WERI-Rb-1 (cell line): ENCODE measurements around the gene PBX1.

Experiments used
- DNase-seq: peaks from one replicate; pipeline ENCODE4 v3.0.0-alpha.2; 2020
- H3K27ac ChIP-seq: fragments of 250-450 bp; sonication (Bioruptor Pico); 2 replicates; pipeline ENCODE4 v1.5.1; 2020; ENCODE audit warnings: mild to moderate bottlenecking, moderate library complexity
- H3K27me3 ChIP-seq: fragments of 250-450 bp; sonication (Bioruptor Pico); 2 replicates; pipeline ENCODE4 v1.5.1; 2021; ENCODE audit warnings: mild to moderate bottlenecking, low read depth, moderate library complexity; ENCODE audit not compliant: insufficient read depth, severe bottlenecking
- H3K36me3 ChIP-seq: fragments of 250-450 bp; sonication (Bioruptor Pico); 2 replicates; pipeline ENCODE4 v1.5.1; 2020; ENCODE audit warnings: mild to moderate bottlenecking, moderate library complexity
- H3K4me3 ChIP-seq: 2 replicates; pipeline ENCODE4 v1.5.1; 2011; ENCODE audit warnings: low read depth, mild to moderate bottlenecking, control low read depth, low read length
- H3K9me3 ChIP-seq: fragments of 250-450 bp; sonication (Bioruptor Pico); 2 replicates; pipeline ENCODE4 v1.5.1; 2021; ENCODE audit warnings: mild to moderate bottlenecking, moderate library complexity; ENCODE audit not compliant: severe bottlenecking
- TF ChIP-seq, protein P1 (sequence below): IDR thresholded peaks from 2 replicates; pipeline ENCODE4 v1.5.1; 2011; ENCODE audit warnings: low read depth, mild to moderate bottlenecking, control low read depth, inconsistent platforms, low read length

PBX1 gene

DNA sequence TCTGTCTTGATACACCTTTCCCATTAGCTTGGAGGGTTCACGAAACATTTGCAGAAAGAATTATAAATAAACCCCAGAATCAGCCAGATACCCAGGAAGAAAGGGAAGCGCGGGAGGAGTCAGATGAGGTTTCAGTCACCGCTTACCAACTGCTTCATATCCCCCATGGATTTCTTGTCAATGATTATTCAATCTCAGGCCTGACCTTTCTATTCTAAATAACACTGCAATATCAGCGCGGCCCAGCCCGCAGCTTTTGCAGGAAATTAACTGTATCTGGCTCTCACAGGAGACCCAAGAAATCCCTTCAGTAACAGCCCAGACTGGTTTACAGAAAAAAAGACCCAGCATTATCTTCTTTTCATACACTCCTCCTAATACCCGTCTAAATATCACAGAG, 308.6 kb downstream of the PBX1 start:
- Histone ChIP-seq H3K36me3 (no peaks in the 10 kb centered on the region), H3K27ac (no peak overlapping the region), H3K27me3 (no peaks in the 10 kb centered on the region), H3K4me3 (no peak overlapping the region), H3K9me3 (no peaks in the 10 kb centered on the region)
- DNase-seq = no peak
- TF ChIP-seq, protein P1, sequence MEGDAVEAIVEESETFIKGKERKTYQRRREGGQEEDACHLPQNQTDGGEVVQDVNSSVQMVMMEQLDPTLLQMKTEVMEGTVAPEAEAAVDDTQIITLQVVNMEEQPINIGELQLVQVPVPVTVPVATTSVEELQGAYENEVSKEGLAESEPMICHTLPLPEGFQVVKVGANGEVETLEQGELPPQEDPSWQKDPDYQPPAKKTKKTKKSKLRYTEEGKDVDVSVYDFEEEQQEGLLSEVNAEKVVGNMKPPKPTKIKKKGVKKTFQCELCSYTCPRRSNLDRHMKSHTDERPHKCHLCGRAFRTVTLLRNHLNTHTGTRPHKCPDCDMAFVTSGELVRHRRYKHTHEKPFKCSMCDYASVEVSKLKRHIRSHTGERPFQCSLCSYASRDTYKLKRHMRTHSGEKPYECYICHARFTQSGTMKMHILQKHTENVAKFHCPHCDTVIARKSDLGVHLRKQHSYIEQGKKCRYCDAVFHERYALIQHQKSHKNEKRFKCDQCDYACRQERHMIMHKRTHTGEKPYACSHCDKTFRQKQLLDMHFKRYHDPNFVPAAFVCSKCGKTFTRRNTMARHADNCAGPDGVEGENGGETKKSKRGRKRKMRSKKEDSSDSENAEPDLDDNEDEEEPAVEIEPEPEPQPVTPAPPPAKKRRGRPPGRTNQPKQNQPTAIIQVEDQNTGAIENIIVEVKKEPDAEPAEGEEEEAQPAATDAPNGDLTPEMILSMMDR = no peak

DNA sequence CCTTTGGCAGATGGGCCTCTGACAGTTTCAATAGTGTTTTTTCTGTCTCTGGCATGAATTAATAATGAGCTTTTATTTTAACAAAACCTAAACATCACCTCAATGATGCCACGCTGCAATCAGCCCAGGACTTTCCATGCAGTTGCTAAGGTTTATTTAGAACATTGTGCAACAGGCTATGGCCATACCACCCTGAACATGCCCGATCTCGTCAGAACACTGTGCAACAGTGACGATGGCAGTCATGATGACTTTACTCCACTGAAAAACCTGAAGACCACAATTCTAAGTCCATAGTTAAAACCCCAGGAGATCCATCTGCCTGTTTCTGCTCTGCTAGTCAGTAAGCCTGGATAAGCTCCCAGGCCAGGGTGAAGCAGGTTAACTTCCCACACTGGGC, 310.0 kb downstream of the PBX1 start:
- H3K27ac ChIP-seq = no peak overlapping the region
- DNase-seq = peak; percentile 73
- no peaks in the 10 kb centered on the region for H3K27me3 ChIP-seq
- no peak overlapping the region for H3K4me3 ChIP-seq
- H3K36me3 ChIP-seq = no peaks in the 10 kb centered on the region
- TF ChIP-seq, protein P1 = no peak
- H3K9me3 ChIP-seq = no peaks in the 10 kb centered on the region

DNA sequence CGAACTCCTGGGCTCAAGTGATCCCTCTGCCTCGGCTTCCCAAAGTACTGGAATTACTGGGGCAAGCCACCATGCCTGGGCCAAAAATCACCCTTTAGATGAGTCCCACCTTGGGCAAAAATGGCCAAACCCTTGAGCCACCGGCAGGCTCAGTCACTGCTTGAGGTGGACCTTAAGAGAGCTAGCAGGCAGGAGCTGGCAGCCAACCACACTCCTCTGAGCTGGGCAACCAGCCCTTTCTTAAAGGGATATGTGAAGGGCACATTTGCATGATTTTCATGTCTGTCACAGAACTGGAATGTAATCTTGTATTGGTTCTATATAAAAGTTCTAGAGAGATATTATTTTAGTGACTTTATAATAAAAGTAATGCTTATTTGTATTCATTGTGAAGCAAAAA, 316.5 kb downstream of the PBX1 start:
- TF ChIP-seq, protein P1 = no peak
- H3K27me3 ChIP-seq = no peaks in the 10 kb centered on the region
- no peaks in the 10 kb centered on the region for H3K9me3 ChIP-seq
- no peak for DNase-seq
- no peak overlapping the region for H3K27ac ChIP-seq
- no peak overlapping the region for H3K4me3 ChIP-seq
- no peaks in the 10 kb centered on the region for H3K36me3 ChIP-seq

DNA sequence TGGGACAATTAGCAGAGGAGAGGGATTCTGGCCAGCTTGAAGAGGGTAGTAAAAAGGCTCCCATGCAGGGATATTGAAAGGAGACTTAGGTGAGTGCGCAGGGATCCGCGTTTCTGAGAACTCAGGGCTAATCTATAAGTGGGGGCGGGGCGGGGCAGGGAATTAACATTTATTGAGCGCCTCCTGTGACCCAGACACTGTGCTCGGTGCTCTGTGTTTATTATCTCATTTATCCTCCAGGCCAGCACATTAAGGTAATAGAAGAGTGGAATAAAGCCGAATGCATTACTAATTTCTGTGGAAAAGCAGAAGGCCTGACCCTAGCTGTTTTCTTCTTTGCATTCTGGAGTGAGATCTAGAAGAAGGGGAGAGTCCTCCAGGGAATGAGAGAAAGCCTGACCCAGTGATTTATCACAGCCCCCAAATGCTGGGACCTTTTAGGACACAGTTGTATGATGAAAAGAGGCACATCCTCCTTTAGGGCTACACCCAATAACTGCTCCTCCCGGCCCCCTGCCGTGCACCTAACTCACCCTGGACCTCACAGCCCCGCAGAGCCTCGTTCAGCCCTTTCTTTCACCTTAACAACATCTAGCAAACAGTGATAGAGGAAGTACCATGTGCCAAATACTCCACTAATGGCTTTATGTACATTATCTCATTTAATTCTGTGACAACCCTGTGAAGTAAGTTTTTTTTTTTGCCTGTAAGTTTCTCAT, 317.6 kb downstream of the PBX1 start:
- Histone ChIP-seq H3K27ac (no peak overlapping the region), H3K9me3 (no peaks in the 10 kb centered on the region), H3K4me3 (no peak overlapping the region), H3K27me3 (no peaks in the 10 kb centered on the region), H3K36me3 (no peaks in the 10 kb centered on the region)
- no peak for DNase-seq
- TF ChIP-seq, protein P1 = no peak

DNA sequence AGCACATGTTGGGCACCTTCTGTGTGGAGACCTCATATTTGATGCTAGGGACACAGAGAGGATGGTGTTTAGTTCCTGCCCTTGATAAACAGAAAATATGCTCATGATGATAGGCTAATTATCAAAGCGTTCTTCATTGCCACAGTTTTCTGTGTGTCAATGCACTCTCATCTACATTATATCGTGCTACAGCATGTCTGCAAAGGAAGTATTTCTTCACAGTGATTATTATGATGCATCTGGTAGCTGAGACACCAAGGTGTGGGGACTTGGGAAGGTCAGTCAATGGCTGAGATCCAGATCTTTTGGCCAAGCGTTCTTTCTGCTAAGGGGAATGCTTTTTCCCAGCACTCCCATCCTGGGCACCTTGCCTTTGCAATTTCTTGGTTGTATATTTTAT, 321.2 kb downstream of the PBX1 start:
- no peaks in the 10 kb centered on the region for H3K9me3 ChIP-seq
- H3K36me3 ChIP-seq = no peaks in the 10 kb centered on the region
- H3K27me3 ChIP-seq = no peaks in the 10 kb centered on the region
- no peak overlapping the region for H3K4me3 ChIP-seq
- H3K27ac ChIP-seq = no peak overlapping the region
- no peak for DNase-seq
- TF ChIP-seq, protein P1 = no peak

DNA sequence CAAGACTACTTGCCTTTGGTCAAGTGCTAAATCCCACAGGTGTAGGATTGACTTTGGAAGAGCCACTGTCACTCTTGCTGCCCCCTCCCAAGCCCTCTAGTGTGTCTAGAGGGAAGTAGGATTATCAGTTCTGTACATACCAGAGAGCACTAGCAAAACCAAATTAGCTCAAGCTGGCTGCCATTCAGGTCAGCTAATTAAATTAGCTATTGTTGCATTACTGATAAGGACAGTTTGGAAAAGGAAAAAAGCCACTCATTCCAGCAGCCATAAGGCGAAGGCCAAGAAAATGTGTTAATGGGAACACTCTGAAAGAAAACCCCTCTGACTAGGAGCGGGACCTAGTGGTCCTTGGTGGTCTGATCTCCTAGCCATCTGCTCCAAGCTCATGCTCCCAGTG, 321.7 kb downstream of the PBX1 start:
- H3K9me3 ChIP-seq = no peaks in the 10 kb centered on the region
- no peak overlapping the region for H3K4me3 ChIP-seq
- TF ChIP-seq, protein P1 = no peak
- H3K27me3 ChIP-seq = no peaks in the 10 kb centered on the region
- no peak for DNase-seq
- no peaks in the 10 kb centered on the region for H3K36me3 ChIP-seq
- no peak overlapping the region for H3K27ac ChIP-seq
